ENCODE results near the gene PRSS8.

- no peak for TF ChIP-seq CTCF (conservative IDR thresholded peaks at IDR 0.05 in 1 of 2, IDR thresholded peaks at IDR 0.05 in 1 of 2; ENCODE audit: low read depth in 1 of 2, low read length in 2 of 2)
- no peak for TF ChIP-seq EZH2 (IDR thresholded peaks at IDR 0.05; ENCODE audit: low read length, missing control alignments)
These were observed 53.0 kb downstream of the PRSS8 start for GRCh38 chr16:31082368-31083045.

Measured in fibroblast of lung (primary cell).